Measurements from ENCODE around the gene FAM120B.

FAM120B gene

GRCh38 chr6:170355661-170356060, 49.1 kb downstream of the FAM120B start:
- DNase-seq (ENCODE audit: low read depth), result no peak

- DNase-seq (ENCODE audit: low read depth), result no peak
These were observed 51.3 kb downstream of the FAM120B start for GRCh38 chr6:170357812-170358211.

GRCh38 chr6:170358496-170358895, 51.9 kb downstream of the FAM120B start:
- no peak for DNase-seq (ENCODE audit: low read depth)

GRCh38 chr6:170360476-170360875, 53.9 kb downstream of the FAM120B start:
- DNase-seq (ENCODE audit: low read depth), result no peak

- no peak for DNase-seq (ENCODE audit: low read depth)
These were observed 54.8 kb downstream of the FAM120B start for GRCh38 chr6:170361335-170361734.

GRCh38 chr6:170362121-170362520, 55.6 kb downstream of the FAM120B start:
- DNase-seq (ENCODE audit: low read depth), result no peak

GRCh38 chr6:170363255-170363654, 56.7 kb downstream of the FAM120B start:
- no peak for DNase-seq (ENCODE audit: low read depth)

- no peak for DNase-seq (ENCODE audit: low read depth)
These were observed 58.6 kb downstream of the FAM120B start for GRCh38 chr6:170365121-170365520.

- no peak for DNase-seq (ENCODE audit: low read depth)
These were observed 59.0 kb downstream of the FAM120B start for GRCh38 chr6:170365593-170365992.

GRCh38 chr6:170366248-170366960, 59.8 kb downstream of the FAM120B start:
- no peak for DNase-seq (ENCODE audit: low read depth)

- DNase-seq (ENCODE audit: low read depth), result no peak
These were observed 60.7 kb downstream of the FAM120B start for GRCh38 chr6:170367241-170367640.

- no peak for DNase-seq (ENCODE audit: low read depth)
These were observed 62.0 kb downstream of the FAM120B start for GRCh38 chr6:170368544-170368943.

- no peak for DNase-seq (ENCODE audit: low read depth)
These were observed 62.8 kb downstream of the FAM120B start for GRCh38 chr6:170369403-170369802.

- no peak for DNase-seq (ENCODE audit: low read depth)
These were observed 63.9 kb downstream of the FAM120B start for GRCh38 chr6:170370416-170370815.

- DNase-seq (ENCODE audit: low read depth), result no peak
These were observed 64.5 kb downstream of the FAM120B start for GRCh38 chr6:170371080-170371479.

GRCh38 chr6:170371588-170371987, 65.0 kb downstream of the FAM120B start:
- DNase-seq (ENCODE audit: low read depth), result no peak

GRCh38 chr6:170372380-170373325, 66.1 kb downstream of the FAM120B start:
- DNase-seq (ENCODE audit: low read depth), result no peak

GRCh38 chr6:170374571-170375444, 68.2 kb downstream of the FAM120B start:
- no peak for DNase-seq (ENCODE audit: low read depth)

GRCh38 chr6:170375661-170376060, 69.1 kb downstream of the FAM120B start:
- DNase-seq (ENCODE audit: low read depth), result no peak

- DNase-seq (ENCODE audit: low read depth), result no peak
These were observed 70.0 kb downstream of the FAM120B start for GRCh38 chr6:170376386-170377043.

GRCh38 chr6:170378502-170378901, 71.9 kb downstream of the FAM120B start:
- no peak for DNase-seq (ENCODE audit: low read depth)

GRCh38 chr6:170381562-170381961, 75.0 kb downstream of the FAM120B start:
- no peak for DNase-seq (ENCODE audit: low read depth)
